ENCODE results near the gene PADI2. TPM values are rescaled to one million over a fixed set of nuclear protein-coding genes. Genes with fewer than 3 reads are reported as not detected.

Gene PADI2
- total and polyA plus RNA-seq, 2 experiments from 2014 or later = 1.7 to 4.3 TPM

DNA sequence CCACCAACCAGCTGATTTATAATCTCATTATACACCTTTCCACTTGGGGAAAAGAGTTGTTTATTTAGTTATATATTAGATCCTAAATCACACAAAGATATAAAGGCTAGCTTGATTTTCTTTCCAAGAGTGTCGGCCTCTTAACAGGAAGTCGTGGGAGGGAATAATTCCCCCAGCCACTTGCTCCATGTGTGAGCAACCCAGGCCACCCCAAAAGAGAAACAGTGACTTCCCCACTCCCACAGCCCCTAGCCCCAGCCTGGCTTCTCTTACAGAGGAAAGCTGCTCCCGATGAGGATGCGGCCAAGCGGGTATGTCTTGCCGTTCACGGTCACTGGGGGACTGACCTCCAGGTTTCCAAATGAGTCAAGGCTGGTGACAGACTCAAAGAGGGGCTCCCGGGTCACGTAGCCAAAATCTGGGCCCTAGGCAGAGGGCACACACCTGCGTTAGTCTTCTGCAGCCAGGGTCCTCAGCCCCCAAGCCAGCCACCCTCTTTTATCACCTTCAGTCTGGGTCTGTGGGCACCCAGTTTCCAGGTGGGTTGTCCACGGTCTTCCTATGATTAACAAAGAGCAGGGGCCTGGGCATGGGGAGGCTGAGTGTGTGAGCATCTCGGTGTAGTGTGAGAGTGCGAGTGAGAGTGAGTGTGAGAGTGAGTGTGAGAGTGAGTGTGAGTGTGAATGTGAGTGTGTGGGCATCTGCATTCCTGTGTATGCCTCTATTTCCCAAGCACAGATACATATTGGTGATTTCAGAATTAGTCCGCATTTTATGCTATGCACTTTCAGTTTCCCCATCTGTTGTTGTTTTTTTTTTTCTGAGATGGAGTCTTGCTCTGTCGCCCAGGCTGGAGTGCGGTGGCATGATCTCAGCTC is 40.0 kb downstream of the PADI2 start:
- Histone ChIP-seq H3K79me2 (replicated peaks; ENCODE audit: insufficient read depth) (no peaks in the 10 kb centered on the region), H3K36me3 (ENCODE audit: insufficient read depth) (no peaks in the 10 kb centered on the region), H3K27ac (ENCODE audit: low read depth) (no peak overlapping the region), H3K27me3 (ENCODE audit: insufficient read depth) (no peaks in the 10 kb centered on the region), H3K9me2 (ENCODE audit: insufficient read depth) (no peaks in the 10 kb centered on the region), H3K4me3 (no peak overlapping the region), H3K4me2 (no peak overlapping the region), H3K4me1 (ENCODE audit: insufficient read depth) (no peaks in the 10 kb centered on the region), H4K20me1 (replicated peaks; ENCODE audit: insufficient read depth) (no peaks in the 10 kb centered on the region), H2AFZ (no peak overlapping the region), H3F3A (replicated peaks; ENCODE audit: low read depth) (no peaks in the 10 kb centered on the region)
- ATAC-seq (no peak), DNase-seq (ENCODE audit: low spot score) (no peak)
- no peaks in the 10 kb centered on the region for H3K36me3 Mint-ChIP-seq (ENCODE audit: low read depth)
- H3K27ac Mint-ChIP-seq = no peak overlapping the region
- no peak overlapping the region for H3K4me3 Mint-ChIP-seq
- H3K9me3 Mint-ChIP-seq = no peaks in the 10 kb centered on the region
- H3K4me1 Mint-ChIP-seq = peaks cover 4% of the 10 kb centered on the region; the same call in 2 of the 3 replicates
- TF ChIP-seq CREB1 (CRISPR knock-in tag; IDR thresholded peaks at IDR 0.05; ENCODE audit: low read depth) (no peak), EZH2phosphoT487 (IDR thresholded peaks at IDR 0.05; ENCODE audit: unreplicated experiment) (no peak), ZNF331 (CRISPR knock-in tag; IDR thresholded peaks at IDR 0.05; ENCODE audit: low read depth) (no peak), CTCF (conservative IDR thresholded peaks at IDR 0.05; ENCODE audit: low read depth in 2 of 2) (no peak), POLR2AphosphoS5 (IDR thresholded peaks at IDR 0.05; ENCODE audit: low read depth) (no peak), JUNB (IDR thresholded peaks at IDR 0.05; ENCODE audit: unreplicated experiment) (no peak), STAT1 (IDR thresholded peaks at IDR 0.05; ENCODE audit: unreplicated experiment) (no peak), ZNF114 (CRISPR knock-in tag; IDR thresholded peaks at IDR 0.05) (no peak), ETS1 (IDR thresholded peaks at IDR 0.05) (no peak), NANOG (IDR thresholded peaks at IDR 0.05; ENCODE audit: borderline replicate concordance) (no peak), EZH2 (IDR thresholded peaks at IDR 0.05; ENCODE audit: low read depth, unreplicated experiment) (no peak)
- TF ChIP-seq, protein P1, sequence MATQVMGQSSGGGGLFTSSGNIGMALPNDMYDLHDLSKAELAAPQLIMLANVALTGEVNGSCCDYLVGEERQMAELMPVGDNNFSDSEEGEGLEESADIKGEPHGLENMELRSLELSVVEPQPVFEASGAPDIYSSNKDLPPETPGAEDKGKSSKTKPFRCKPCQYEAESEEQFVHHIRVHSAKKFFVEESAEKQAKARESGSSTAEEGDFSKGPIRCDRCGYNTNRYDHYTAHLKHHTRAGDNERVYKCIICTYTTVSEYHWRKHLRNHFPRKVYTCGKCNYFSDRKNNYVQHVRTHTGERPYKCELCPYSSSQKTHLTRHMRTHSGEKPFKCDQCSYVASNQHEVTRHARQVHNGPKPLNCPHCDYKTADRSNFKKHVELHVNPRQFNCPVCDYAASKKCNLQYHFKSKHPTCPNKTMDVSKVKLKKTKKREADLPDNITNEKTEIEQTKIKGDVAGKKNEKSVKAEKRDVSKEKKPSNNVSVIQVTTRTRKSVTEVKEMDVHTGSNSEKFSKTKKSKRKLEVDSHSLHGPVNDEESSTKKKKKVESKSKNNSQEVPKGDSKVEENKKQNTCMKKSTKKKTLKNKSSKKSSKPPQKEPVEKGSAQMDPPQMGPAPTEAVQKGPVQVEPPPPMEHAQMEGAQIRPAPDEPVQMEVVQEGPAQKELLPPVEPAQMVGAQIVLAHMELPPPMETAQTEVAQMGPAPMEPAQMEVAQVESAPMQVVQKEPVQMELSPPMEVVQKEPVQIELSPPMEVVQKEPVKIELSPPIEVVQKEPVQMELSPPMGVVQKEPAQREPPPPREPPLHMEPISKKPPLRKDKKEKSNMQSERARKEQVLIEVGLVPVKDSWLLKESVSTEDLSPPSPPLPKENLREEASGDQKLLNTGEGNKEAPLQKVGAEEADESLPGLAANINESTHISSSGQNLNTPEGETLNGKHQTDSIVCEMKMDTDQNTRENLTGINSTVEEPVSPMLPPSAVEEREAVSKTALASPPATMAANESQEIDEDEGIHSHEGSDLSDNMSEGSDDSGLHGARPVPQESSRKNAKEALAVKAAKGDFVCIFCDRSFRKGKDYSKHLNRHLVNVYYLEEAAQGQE (IDR thresholded peaks at IDR 0.05; ENCODE audit: unreplicated experiment) = no peak
- TF ChIP-seq, protein P2, sequence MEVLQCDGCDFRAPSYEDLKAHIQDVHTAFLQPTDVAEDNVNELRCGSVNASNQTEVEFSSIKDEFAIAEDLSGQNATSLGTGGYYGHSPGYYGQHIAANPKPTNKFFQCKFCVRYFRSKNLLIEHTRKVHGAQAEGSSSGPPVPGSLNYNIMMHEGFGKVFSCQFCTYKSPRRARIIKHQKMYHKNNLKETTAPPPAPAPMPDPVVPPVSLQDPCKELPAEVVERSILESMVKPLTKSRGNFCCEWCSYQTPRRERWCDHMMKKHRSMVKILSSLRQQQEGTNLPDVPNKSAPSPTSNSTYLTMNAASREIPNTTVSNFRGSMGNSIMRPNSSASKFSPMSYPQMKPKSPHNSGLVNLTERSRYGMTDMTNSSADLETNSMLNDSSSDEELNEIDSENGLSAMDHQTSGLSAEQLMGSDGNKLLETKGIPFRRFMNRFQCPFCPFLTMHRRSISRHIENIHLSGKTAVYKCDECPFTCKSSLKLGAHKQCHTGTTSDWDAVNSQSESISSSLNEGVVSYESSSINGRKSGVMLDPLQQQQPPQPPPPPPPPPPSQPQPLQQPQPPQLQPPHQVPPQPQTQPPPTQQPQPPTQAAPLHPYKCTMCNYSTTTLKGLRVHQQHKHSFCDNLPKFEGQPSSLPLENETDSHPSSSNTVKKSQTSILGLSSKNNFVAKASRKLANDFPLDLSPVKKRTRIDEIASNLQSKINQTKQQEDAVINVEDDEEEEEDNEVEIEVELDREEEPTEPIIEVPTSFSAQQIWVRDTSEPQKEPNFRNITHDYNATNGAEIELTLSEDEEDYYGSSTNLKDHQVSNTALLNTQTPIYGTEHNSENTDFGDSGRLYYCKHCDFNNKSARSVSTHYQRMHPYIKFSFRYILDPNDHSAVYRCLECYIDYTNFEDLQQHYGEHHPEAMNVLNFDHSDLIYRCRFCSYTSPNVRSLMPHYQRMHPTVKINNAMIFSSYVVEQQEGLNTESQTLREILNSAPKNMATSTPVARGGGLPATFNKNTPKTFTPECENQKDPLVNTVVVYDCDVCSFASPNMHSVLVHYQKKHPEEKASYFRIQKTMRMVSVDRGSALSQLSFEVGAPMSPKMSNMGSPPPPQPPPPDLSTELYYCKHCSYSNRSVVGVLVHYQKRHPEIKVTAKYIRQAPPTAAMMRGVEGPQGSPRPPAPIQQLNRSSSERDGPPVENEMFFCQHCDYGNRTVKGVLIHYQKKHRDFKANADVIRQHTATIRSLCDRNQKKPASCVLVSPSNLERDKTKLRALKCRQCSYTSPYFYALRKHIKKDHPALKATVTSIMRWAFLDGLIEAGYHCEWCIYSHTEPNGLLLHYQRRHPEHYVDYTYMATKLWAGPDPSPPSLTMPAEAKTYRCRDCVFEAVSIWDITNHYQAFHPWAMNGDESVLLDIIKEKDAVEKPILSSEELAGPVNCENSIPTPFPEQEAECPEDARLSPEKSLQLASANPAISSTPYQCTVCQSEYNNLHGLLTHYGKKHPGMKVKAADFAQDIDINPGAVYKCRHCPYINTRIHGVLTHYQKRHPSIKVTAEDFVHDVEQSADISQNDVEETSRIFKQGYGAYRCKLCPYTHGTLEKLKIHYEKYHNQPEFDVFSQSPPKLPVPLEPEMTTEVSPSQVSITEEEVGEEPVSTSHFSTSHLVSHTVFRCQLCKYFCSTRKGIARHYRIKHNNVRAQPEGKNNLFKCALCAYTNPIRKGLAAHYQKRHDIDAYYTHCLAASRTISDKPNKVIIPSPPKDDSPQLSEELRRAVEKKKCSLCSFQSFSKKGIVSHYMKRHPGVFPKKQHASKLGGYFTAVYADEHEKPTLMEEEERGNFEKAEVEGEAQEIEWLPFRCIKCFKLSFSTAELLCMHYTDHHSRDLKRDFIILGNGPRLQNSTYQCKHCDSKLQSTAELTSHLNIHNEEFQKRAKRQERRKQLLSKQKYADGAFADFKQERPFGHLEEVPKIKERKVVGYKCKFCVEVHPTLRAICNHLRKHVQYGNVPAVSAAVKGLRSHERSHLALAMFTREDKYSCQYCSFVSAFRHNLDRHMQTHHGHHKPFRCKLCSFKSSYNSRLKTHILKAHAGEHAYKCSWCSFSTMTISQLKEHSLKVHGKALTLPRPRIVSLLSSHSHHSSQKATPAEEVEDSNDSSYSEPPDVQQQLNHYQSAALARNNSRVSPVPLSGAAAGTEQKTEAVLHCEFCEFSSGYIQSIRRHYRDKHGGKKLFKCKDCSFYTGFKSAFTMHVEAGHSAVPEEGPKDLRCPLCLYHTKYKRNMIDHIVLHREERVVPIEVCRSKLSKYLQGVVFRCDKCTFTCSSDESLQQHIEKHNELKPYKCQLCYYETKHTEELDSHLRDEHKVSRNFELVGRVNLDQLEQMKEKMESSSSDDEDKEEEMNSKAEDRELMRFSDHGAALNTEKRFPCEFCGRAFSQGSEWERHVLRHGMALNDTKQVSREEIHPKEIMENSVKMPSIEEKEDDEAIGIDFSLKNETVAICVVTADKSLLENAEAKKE (CRISPR knock-in tag; IDR thresholded peaks at IDR 0.05) = no peak
- peaks cover 14% of the 10 kb centered on the region for H3K27me3 Mint-ChIP-seq (ENCODE audit: insufficient read depth, low read depth, poor library complexity)
